OCI-LY3 (cell line): ENCODE results near the gene TSPAN33.
A peak's percentile ranks its signal among the peaks of the same experiment; 100 is the strongest.
"Not testable (repeated sequence)": the region's sequence is repeated elsewhere in the genome, so short reads cannot be mapped to it uniquely, and the experiment has no call there.

Source experiments
- H2AFZ ChIP-seq: fragments of 200-600, 300-600 bp; shearing (Covaris generic); 2 replicates; pipeline ENCODE4 v1.6.0; 2014; ENCODE audit warnings: antibody characterized with exemption, low read depth, low read length
- H3K27ac ChIP-seq: fragments of 200-600, 300-600 bp; sonication (generic); 2 replicates; pipeline ENCODE4 v1.5.1; 2014; ENCODE audit warnings: mild to moderate bottlenecking, low read length, moderate library complexity, mixed read lengths
- H3K27me3 ChIP-seq: fragments of 200-600, 300-600 bp; sonication (generic); 2 replicates; pipeline ENCODE4 v1.6.1; 2014; ENCODE audit warnings: low read depth, low read length, mixed read lengths
- H3K36me3 ChIP-seq: fragments of 200-600, 300-600 bp; sonication (generic); replicated peaks from 2 replicates; pipeline ENCODE3; 2014; ENCODE audit warnings: low read depth, low read length, mixed read lengths
- H3K4me1 ChIP-seq: fragments of 300-600, 200-600 bp; sonication (generic); 2 replicates; pipeline ENCODE4 v1.6.1; 2014; ENCODE audit warnings: low read length, mixed read lengths
- H3K4me2 ChIP-seq: fragments of 200-600, 300-600 bp; sonication (generic); 2 replicates; pipeline ENCODE4 v1.6.1; 2014; ENCODE audit warnings: low read length, mixed read lengths
- H3K4me3 ChIP-seq: fragments of 300-600, 200-600 bp; sonication (generic); 2 replicates; pipeline ENCODE4 v1.5.1; 2014; ENCODE audit warnings: antibody characterized with exemption, mild to moderate bottlenecking, low read length, moderate library complexity
- H3K79me2 ChIP-seq: fragments of 300-600, 200-600 bp; shearing (Covaris generic); 2 replicates; pipeline ENCODE4 v1.6.1; 2014; ENCODE audit warnings: mild to moderate bottlenecking, low read length, mixed read lengths
- H3K9ac ChIP-seq: fragments of 300-600, 200-600 bp; shearing (Covaris generic); 2 replicates; pipeline ENCODE4 v1.6.0; 2014; ENCODE audit warnings: mild to moderate bottlenecking, low read length, moderate library complexity
- H3K9me3 ChIP-seq: fragments of 200-600, 300-600 bp; shearing (Covaris generic); 2 replicates; pipeline ENCODE4 v1.6.1; 2014; ENCODE audit warnings: low read length, mixed read lengths; ENCODE audit not compliant: insufficient read depth
- H4K20me1 ChIP-seq: fragments of 200-600, 300-600 bp; sonication (generic); 2 replicates; pipeline ENCODE4 v1.6.1; 2016; ENCODE audit warnings: low read length, mixed read lengths; ENCODE audit not compliant: insufficient read depth
- CTCF ChIP-seq: fragments of 200-600, 300-600 bp; sonication (generic); IDR thresholded peaks from 2 replicates; pipeline ENCODE4 v1.5.1; 2014; ENCODE audit warnings: antibody characterized with exemption, low read length, low read depth
- EZH2phosphoT487 ChIP-seq: fragments of 200-600 bp; shearing (Covaris generic); IDR thresholded peaks from 2 replicates; pipeline ENCODE4 v1.6.1; 2018; ENCODE audit warnings: antibody characterized with exemption, mixed run types, low read depth

The TSPAN33 gene

GRCh38 chr7:129218514-129219062, 74.1 kb downstream of the TSPAN33 start:
- Histone ChIP-seq H2AFZ (0 out of 2 replicates have a peak overlapping the region, but pooled peaks have one; percentile 46), H3K9ac (no peak overlapping the region), H3K79me2 (no peaks in the 10 kb centered on the region), H3K4me3 (no peak overlapping the region), H3K27ac (no peak overlapping the region), H4K20me1 (no peaks in the 10 kb centered on the region), H3K4me2 (no peak overlapping the region), H3K9me3 (no peaks in the 10 kb centered on the region), H3K27me3 (no peaks in the 10 kb centered on the region), H3K36me3 (peaks cover 3% of the 10 kb centered on the region), H3K4me1 (peaks cover 6% of the 10 kb centered on the region; the same call in 1 of the 2 replicates)
- no peak for TF ChIP-seq EZH2phosphoT487
- peak; percentile 94 for TF ChIP-seq CTCF

DNA sequence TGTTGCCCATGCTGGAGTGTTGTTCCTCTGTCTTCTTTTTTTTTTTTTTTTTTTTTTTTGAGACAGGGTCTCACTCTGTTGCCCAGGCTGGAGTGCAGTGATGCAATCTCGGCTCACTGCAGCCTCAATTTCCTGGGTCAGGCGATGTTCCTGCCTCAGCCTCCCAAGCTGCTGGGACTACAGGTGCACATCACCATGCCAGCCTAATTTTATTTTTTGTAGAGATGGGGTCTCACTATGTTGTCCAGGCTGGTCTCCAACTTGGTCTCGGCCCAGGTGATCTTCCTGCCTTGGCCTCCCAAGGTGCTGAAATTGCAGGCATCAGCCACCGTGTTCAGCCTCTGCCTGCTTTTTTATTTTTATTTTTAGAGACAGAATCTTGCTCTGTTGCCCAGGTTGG, 74.7 kb downstream of the TSPAN33 start:
- not testable (repeated sequence) for H3K79me2 ChIP-seq, H4K20me1 ChIP-seq, H3K9me3 ChIP-seq, H3K9ac ChIP-seq, H3K27me3 ChIP-seq, H3K27ac ChIP-seq, H3K36me3 ChIP-seq, H2AFZ ChIP-seq, H3K4me2 ChIP-seq, H3K4me3 ChIP-seq
- H3K4me1 ChIP-seq = peaks cover 10% of the 10 kb centered on the region
